HEK293T (cell line): ENCODE data around the gene DDAH1.

ENCODE experiments used
- ARNT ChIP-seq: fragments of 450-650 bp; IDR thresholded peaks from 2 replicates; pipeline ENCODE4 v1.6.1; 2017; ENCODE audit warnings: mild to moderate bottlenecking
- BHLHE40 ChIP-seq: fragments of 450-650 bp; IDR thresholded peaks from 2 replicates; pipeline ENCODE4 v1.6.1; 2016; ENCODE audit warnings: mild to moderate bottlenecking, moderate library complexity, borderline replicate concordance
- FOXK2 ChIP-seq: fragments of 450-650 bp; IDR thresholded peaks from 2 replicates; pipeline ENCODE4 v1.6.1; 2016; ENCODE audit warnings: mild to moderate bottlenecking
- FOXM1 ChIP-seq: fragments of 450-650 bp; IDR thresholded peaks from 2 replicates; pipeline ENCODE4 v1.6.1; 2017; ENCODE audit warnings: mild to moderate bottlenecking, borderline replicate concordance
- HDGF ChIP-seq: fragments of 450-650 bp; IDR thresholded peaks from 2 replicates; pipeline ENCODE4 v1.6.1; 2017; ENCODE audit warnings: antibody characterized with exemption, borderline replicate concordance
- LEF1 ChIP-seq: fragments of 450-650 bp; IDR thresholded peaks from 2 replicates; pipeline ENCODE4 v1.6.1; 2017; ENCODE audit warnings: mild to moderate bottlenecking, borderline replicate concordance
- NFRKB ChIP-seq: fragments of 450-650 bp; IDR thresholded peaks from 2 replicates; pipeline ENCODE4 v1.6.1; 2016; ENCODE audit warnings: mild to moderate bottlenecking, moderate library complexity
- PKNOX1 ChIP-seq: fragments of 450-650 bp; IDR thresholded peaks from 2 replicates; pipeline ENCODE4 v1.6.1; 2016
- SP1 ChIP-seq: fragments of 450-650 bp; IDR thresholded peaks from 2 replicates; pipeline ENCODE4 v1.6.1; 2017
- SUZ12 ChIP-seq: fragments of 450-650 bp; IDR thresholded peaks from 2 replicates; pipeline ENCODE4 v1.6.1; 2016; ENCODE audit warnings: mild to moderate bottlenecking
- TARDBP ChIP-seq: fragments of 450-650 bp; IDR thresholded peaks from 2 replicates; pipeline ENCODE4 v1.6.1; 2016
- ZNF384 ChIP-seq: fragments of 450-650 bp; IDR thresholded peaks from 2 replicates; pipeline ENCODE4 v1.6.1; 2016

GRCh38 chr1:85277802-85278201, 187.2 kb downstream of the DDAH1 start:
- TF ChIP-seq FOXK2 (no peak), PKNOX1 (no peak), SP1 (no peak), HDGF (no peak), TARDBP (no peak), SUZ12 (no peak), BHLHE40 (no peak), ARNT (no peak), LEF1 (no peak), FOXM1 (no peak), NFRKB (no peak), ZNF384 (no peak)
